Measurements from ENCODE around the gene ANKH.
A peak's percentile ranks its signal among the peaks of the same experiment; 100 is the strongest.

ANKH gene

DNA sequence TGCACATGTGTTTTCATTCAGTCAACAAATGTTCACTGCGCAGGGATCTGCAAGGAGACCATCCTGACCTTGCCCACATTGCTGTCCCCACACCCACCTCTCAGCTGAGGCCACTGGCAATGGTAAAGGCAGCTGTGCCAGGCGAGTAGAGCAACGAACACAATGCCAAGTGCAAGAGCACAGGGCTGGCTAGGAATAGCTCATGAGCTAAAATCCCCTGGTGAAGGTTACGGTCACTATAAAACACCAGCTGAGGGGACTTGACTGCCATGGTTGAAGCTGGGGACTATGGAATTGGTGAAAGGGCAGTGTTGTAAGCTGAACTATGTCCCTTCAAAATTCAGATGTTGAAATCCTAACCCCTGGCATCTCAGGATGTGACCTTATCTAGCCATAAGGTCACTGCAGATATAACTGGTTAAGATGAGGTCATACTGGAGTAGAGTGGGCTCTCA, 111.0 kb downstream of the ANKH start:
- no peak for DNase-seq (ENCODE audit: low spot score)

GRCh38 chr5:14759744-14760547, 111.6 kb downstream of the ANKH start:
- no peak for DNase-seq (ENCODE audit: low spot score)

DNA sequence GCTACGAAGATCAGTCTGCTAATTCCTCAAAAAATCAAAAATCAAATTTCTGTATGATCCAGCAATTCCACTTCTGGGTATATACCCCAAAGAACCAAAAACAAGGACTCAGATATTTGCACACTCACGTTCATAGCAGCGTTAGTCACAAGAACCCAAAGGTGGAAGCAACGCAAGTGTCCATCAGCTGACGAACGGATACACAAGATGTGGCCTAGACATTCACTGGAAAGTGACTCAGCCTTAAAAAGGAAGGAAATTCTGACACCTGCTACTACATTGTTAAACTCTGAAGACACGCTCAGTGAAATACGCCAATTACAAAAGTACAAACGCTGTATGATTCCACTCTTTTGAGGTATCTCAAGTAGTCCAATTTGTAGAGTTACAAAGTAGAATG, 113.7 kb downstream of the ANKH start:
- DNase-seq (ENCODE audit: low spot score): peak; percentile 93

GRCh38 chr5:14756478-14756877, 115.1 kb downstream of the ANKH start:
- DNase-seq (ENCODE audit: low spot score): no peak

GRCh38 chr5:14753947-14754346, 117.6 kb downstream of the ANKH start:
- no peak for DNase-seq (ENCODE audit: low spot score)

DNA sequence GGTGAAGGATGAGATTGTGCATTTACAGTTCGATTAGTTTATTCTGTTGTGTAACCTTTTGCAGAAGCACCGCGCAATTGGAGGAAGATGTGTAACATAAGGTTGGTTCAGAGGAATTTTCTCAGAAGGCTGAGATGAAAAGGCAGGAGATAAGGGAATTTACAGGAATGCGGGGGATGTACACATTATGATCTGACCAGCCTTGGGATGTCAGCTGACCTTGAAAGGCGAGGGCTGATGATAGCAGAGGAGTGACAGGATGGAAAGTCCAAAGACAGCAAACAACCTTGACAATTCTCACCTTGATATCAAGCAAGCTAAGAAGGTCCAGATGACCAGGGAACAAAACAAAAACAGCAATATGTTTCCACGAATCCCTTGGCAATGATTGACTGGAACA, 118.3 kb downstream of the ANKH start:
- no peak for DNase-seq (ENCODE audit: low spot score)

GRCh38 chr5:14752497-14753071, 119.0 kb downstream of the ANKH start:
- DNase-seq (ENCODE audit: low spot score): no peak

- no peak for DNase-seq (ENCODE audit: low spot score)
Measured at GRCh38 chr5:14750712-14751111, 120.9 kb downstream of the ANKH start.

GRCh38 chr5:14749579-14750101, 121.9 kb downstream of the ANKH start:
- no peak for DNase-seq (ENCODE audit: low spot score)

DNA sequence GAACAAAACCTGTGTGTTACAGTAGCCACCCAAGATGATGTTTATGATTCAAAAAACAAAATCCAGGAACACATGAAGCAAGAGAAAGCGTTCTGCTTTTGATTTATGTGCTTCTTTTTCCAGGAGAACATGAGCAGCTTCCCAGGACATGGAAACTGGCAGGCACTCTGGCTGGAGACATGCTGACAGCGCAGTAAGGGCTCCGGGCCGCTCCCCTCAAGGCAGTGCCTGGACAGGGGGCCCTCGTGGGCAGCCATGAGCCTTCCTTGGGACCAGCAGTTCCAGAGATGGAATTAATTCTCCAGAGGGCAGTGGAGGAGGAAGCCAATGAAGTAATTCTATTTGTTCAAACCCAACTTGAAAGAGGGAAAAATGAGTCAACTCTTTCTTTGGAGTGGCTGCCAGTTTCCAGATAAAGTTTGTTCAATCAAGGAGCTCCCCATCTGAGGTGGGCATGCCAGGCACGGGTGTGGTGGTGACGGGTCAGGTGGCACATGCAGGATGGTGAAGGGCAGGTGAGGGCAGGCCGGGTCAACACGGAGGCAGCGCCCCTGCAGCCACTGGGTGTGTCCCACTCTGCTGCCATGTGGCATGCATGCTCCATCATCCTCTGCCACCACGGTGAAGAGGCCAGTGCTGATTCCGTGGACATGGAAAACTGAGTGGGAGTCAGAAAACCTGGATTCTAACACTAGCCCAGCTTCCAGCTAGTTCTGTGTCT, 123.2 kb downstream of the ANKH start:
- no peak for DNase-seq (ENCODE audit: low spot score)

- no peak for DNase-seq (ENCODE audit: low spot score)
Measured at GRCh38 chr5:14745753-14746152, 125.8 kb downstream of the ANKH start.

GRCh38 chr5:14745188-14745563, 126.4 kb downstream of the ANKH start:
- DNase-seq (ENCODE audit: low spot score): no peak

DNA sequence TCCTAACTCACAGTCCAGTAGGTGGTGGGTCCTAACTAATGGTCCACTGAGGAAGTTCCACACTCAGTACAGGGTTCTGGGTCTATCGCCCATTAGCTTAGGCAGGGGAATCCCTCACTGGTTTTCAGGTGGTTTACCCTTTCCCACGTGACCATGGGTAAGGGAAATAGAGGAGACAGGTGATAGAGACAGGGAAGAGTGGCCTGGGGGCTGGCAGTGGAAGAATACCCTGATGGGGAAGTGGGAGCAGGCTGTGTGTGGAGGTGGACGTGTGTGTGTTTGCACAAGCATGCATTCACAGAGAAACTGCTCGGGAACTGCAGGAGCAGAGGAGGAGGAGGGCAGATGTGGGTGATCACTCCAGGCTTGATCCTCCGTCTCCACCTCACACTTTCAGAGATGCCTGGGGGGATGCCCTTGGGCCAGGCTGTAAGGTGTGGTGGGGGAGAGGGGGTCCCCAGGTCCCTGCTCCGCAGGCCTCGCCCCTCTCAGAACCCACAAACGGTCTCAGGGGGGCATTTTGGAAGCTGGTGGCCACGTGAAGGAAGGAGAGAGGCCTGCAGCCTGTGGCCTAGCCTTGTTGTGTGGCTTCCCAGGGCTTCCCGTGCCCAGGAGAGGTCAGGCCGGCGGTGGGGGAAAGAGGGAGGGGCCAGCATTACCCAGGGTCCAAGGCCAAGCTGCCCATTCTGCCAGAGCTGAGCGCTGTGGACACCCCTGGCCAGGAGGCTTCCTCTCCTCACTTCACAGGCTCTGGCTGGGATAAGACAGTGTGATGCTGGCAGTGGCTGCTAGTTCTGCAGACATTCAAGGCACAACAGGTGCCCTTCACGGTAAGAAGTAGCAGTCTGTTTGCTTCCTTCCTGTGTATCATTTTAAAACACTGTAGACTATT, 127.0 kb downstream of the ANKH start:
- DNase-seq (ENCODE audit: low spot score): no peak

GRCh38 chr5:14743601-14744295, 127.8 kb downstream of the ANKH start:
- peak; percentile 60 for DNase-seq (ENCODE audit: low spot score)

DNA sequence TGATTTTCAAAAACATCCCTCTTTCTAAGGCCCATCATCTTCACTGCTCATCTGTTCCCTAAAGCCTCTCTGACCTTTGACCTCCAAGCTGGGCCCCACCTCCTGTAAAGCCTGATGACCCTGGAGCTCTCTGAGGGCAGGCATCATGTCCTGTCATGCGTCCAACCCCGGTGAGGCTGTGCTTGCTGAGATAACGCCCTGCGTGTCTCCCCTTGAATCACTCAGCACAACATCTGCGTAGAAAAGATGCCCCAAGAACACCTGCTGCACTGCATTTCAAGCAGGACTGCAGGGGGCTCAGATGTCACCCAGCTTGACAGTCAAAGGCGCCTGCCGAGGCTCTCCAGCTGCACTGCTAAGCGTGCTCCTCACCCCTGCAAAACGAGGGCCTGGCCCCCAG, 129.1 kb downstream of the ANKH start:
- DNase-seq (ENCODE audit: low spot score): no peak

- DNase-seq (ENCODE audit: low spot score): no peak
Measured at GRCh38 chr5:14741801-14742440, 129.7 kb downstream of the ANKH start.

- DNase-seq (ENCODE audit: low spot score): no peak
Measured at GRCh38 chr5:14741131-14741530, 130.4 kb downstream of the ANKH start.

- DNase-seq (ENCODE audit: low spot score): no peak
Measured at GRCh38 chr5:14739981-14740380, 131.6 kb downstream of the ANKH start.

- DNase-seq (ENCODE audit: low spot score): peak; percentile 90
Measured at GRCh38 chr5:14739538-14739937, 132.0 kb downstream of the ANKH start.

DNA sequence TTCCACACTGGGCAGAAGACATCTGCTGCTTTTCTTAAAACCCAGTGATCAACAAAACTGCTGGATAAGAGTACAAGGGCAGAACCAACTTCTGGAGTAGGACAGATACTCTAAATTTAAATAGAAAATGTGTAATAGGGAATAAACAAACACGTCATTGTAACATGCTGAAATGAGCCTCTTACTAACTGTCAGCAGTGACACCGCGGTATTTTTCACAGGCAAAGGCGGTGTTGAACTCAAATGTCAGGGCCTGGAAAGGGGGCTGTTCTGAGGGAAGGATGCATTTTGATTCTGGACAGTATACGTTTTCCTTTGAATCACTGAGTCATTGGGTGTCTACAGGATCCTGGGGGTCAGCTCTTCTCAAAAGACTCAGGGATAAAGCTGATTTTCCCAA, 133.5 kb downstream of the ANKH start:
- DNase-seq (ENCODE audit: low spot score): no peak

GRCh38 chr5:14737291-14737690, 134.3 kb downstream of the ANKH start:
- no peak for DNase-seq (ENCODE audit: low spot score)
